Measurements from ENCODE around the gene RUNX1. TPM values are rescaled to one million over a fixed set of nuclear protein-coding genes. Genes with fewer than 3 reads are reported as not detected.

RUNX1 gene
- 83.4 and 92.1 TPM in 2 replicates for total RNA-seq

GRCh38 chr21:35048706-35049617 is at the start of gene RUNX1:
TSS of gene RUNX1 (minus strand) at chr21:35049302.
- peak within 1 kb of the TSS; percentile 91 for H3K4me3 Mint-ChIP-seq
- intact Hi-C loops (cut with micrococcal nuclease), result loop anchor here (1.0 to 10.0 kb wide), 10 partner anchors 29 to 1108 kb away; partner anchors contain the start of genes DOP1B and SETD4
- peaks cover 81% of the 10 kb centered on the region for H3K4me1 Mint-ChIP-seq
- ChIA-PET POLR2A (interaction anchor here (0.6 to 8.4 kb wide), 19 partner anchors 9 to 883 kb away, joined by 3 to 290 read pairs (median 6); no protein-coding TSS in a partner anchor), CTCF (interaction anchor here (0.9 to 4.7 kb wide), 8 partner anchors 20 to 352 kb away, joined by 3 to 39 read pairs (median 5); no protein-coding TSS in a partner anchor)
- H3K9me3 Mint-ChIP-seq, result no peaks in the 10 kb centered on the region
- ATAC-seq (ENCODE audit: low read depth) (peak; percentile 56), DNase-seq (peak; percentile 57)
- H3K36me3 Mint-ChIP-seq (ENCODE audit: low read depth), result peaks cover 28% of the 10 kb centered on the region
- TF ChIP-seq CTCF (IDR thresholded peaks at IDR 0.05), result no peak
- H3K27ac Mint-ChIP-seq, result peak within 1 kb of the TSS; percentile 97
- H3K27me3 Mint-ChIP-seq, result no peaks in the 10 kb centered on the region

- DNase-seq, result no peak
- H3K4me3 Mint-ChIP-seq, result no peak overlapping the region
- no peaks in the 10 kb centered on the region for H3K4me1 Mint-ChIP-seq
- no peak for ATAC-seq (ENCODE audit: low read depth)
- ChIA-PET CTCF (no interaction called here), POLR2A (no interaction called here)
- peaks cover 6% of the 10 kb centered on the region for H3K27me3 Mint-ChIP-seq
- intact Hi-C loops (cut with micrococcal nuclease), result loop anchor here (5.0 kb wide), 1 partner anchor 35 kb away; no protein-coding TSS in a partner anchor
- H3K27ac Mint-ChIP-seq, result no peak overlapping the region
- no peaks in the 10 kb centered on the region for H3K36me3 Mint-ChIP-seq (ENCODE audit: low read depth)
- TF ChIP-seq CTCF (IDR thresholded peaks at IDR 0.05), result no peak
- H3K9me3 Mint-ChIP-seq, result no peaks in the 10 kb centered on the region
These were observed 48.4 kb upstream of the RUNX1 start for GRCh38 chr21:35097525-35097924.

- no peak for DNase-seq
- intact Hi-C loops (cut with micrococcal nuclease), result loop anchor here (5.0 kb wide), 1 partner anchor 35 kb away; no protein-coding TSS in a partner anchor
- ATAC-seq (ENCODE audit: low read depth), result no peak
- Mint-ChIP-seq H3K9me3 (no peaks in the 10 kb centered on the region), H3K4me3 (no peak overlapping the region), H3K27ac (no peak overlapping the region), H3K4me1 (no peaks in the 10 kb centered on the region), H3K36me3 (ENCODE audit: low read depth) (no peaks in the 10 kb centered on the region), H3K27me3 (peaks cover 6% of the 10 kb centered on the region)
- ChIA-PET CTCF (no interaction called here), POLR2A (no interaction called here)
- no peak for TF ChIP-seq CTCF (IDR thresholded peaks at IDR 0.05)
These were observed 47.9 kb upstream of the RUNX1 start for GRCh38 chr21:35096959-35097358.

GRCh38 chr21:35095859-35096291 is 46.8 kb upstream of the RUNX1 start:
- Mint-ChIP-seq H3K27ac (no peak overlapping the region), H3K9me3 (no peaks in the 10 kb centered on the region), H3K27me3 (peaks cover 6% of the 10 kb centered on the region), H3K4me1 (no peaks in the 10 kb centered on the region), H3K4me3 (no peak overlapping the region), H3K36me3 (ENCODE audit: low read depth) (no peaks in the 10 kb centered on the region)
- intact Hi-C loops (cut with micrococcal nuclease), result loop anchor here (5.0 kb wide), 1 partner anchor 36 kb away; no protein-coding TSS in a partner anchor
- DNase-seq (no peak), ATAC-seq (ENCODE audit: low read depth) (no peak)
- CTCF ChIA-PET, result no interaction called here
- POLR2A ChIA-PET, result no interaction called here
- no peak for TF ChIP-seq CTCF (IDR thresholded peaks at IDR 0.05)

- DNase-seq (no peak), ATAC-seq (ENCODE audit: low read depth) (no peak)
- Mint-ChIP-seq H3K36me3 (ENCODE audit: low read depth) (no peaks in the 10 kb centered on the region), H3K9me3 (no peaks in the 10 kb centered on the region), H3K4me3 (no peak overlapping the region), H3K27me3 (peaks cover 10% of the 10 kb centered on the region), H3K27ac (no peak overlapping the region), H3K4me1 (no peaks in the 10 kb centered on the region)
- intact Hi-C loops (cut with micrococcal nuclease), result no loop called here
- no peak for TF ChIP-seq CTCF (IDR thresholded peaks at IDR 0.05)
- ChIA-PET CTCF (no interaction called here), POLR2A (no interaction called here)
These were observed 44.4 kb upstream of the RUNX1 start for GRCh38 chr21:35093514-35093913.

All from activated B cell treated with CpG ODN at 0.5 μM for 24 hours (primary cell).